NOMO-1 treated with DMSO at 0.1 percent for 48 hours (cell line): ENCODE measurements around the gene CA5A.
"Not testable (repeated sequence)": the region's sequence is repeated elsewhere in the genome, so short reads cannot be mapped to it uniquely, and the experiment has no call there.

Source experiments
- DNase-seq: peaks from one replicate; lab custom pipeline; 2025; ENCODE audit not compliant: unreplicated experiment; lab: John Stamatoyannopoulos, UW

The CA5A gene

DNA sequence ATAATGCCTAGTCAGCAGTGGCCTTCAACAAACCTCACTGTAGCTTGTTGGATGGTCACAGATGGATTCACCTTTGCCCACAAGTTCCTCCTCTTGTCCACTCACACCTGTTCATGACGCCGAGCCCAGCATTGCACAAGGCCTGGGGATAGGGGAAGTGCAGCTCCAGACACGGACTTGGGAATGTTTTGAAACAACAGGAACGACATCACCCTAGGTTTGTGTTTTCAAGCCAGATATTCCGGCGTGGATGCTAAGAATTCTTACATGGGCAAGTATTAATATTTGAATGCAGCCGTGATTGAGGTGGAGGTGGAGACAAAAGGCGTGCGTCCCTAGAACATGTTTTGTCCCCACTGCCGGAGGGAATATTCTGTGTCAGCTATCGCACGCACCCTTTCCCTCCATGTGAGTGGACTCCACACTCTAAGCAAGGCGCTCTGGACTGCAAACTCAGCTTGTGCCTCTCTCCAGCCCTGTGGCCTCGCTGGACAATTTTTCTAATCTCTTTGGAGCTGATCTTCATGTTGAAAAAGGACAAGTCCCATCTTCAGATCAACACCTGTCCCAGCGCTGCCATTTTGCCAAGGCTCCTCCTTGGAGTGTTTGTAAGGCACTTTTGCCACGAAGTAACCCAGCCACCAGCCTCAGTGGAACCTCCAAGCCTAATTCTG is 12.9 kb upstream of the CA5A start:
- no peak for DNase-seq

DNA sequence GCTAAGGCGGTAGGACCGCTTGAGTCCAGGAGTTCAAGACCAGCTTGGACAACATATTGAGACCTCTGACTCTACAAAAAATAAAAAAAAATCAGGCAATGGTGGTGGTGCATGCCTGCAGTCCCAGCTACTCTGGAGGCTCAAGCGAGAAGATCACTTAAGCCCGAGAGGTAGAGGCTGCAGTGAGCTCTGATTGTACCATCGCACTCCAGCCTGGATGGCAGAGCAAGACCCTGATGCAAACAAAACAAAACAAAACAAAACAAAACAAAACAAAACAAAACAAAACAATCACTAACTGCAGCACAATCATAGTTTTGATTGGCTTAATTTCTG is 12.4 kb upstream of the CA5A start:
- no peak for DNase-seq

DNA sequence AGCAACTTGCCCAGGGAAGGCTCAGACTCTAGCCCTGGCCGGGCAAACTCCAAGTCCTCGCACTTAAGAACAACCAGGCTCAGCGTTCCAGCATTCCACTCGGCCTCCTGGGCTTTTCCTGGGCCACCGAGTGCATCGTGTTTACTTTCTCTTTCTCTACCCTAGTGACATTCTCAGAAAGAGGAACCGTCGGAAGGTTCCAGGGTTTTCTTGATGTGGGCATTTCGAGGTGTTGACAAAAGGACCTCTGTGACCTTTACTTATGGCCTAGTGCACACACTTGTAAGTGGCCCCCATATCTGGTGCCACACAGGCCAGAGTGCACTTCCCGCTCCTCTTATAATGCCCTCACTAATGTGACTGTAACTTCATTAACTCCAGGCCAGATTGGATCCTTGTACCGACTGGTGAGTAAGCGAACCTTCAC is 11.8 kb upstream of the CA5A start:
- DNase-seq: peak; percentile 60

DNA sequence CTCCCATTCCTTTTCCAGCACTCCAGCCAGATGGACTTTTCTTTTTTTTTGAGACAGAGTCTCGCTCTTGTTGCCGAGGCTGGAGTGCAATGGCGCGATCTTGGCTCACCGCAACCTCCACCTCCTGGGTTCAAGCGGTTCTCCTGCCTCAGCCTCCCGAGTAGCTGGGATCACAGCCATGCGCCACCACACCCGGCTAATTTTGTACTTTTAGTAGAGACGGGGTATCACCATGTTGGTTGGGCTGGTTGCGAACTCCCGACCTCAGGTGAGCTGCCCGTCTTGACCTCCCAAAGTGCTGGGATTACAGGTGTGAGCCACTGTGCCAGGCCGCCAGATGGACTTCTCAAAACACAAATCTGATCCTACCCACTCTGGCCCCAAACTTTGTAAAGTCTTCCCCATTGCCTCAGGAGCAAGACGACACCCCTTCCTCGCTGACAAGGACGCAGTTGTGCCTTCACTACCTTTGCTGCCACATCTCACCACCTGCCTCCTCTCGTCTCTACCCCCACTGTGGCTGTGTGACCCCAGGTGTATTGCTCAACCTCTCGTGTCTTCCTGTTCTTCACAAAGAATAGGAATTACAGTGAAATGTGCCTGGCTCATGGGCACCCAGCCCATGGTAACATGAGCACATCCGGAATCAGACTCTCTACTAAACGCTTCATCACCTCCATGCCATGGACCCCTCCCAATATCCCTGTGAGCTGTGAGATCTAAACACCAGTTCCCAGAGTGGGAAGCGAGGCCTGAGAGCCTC is 11.2 kb upstream of the CA5A start:
- DNase-seq: no peak

DNA sequence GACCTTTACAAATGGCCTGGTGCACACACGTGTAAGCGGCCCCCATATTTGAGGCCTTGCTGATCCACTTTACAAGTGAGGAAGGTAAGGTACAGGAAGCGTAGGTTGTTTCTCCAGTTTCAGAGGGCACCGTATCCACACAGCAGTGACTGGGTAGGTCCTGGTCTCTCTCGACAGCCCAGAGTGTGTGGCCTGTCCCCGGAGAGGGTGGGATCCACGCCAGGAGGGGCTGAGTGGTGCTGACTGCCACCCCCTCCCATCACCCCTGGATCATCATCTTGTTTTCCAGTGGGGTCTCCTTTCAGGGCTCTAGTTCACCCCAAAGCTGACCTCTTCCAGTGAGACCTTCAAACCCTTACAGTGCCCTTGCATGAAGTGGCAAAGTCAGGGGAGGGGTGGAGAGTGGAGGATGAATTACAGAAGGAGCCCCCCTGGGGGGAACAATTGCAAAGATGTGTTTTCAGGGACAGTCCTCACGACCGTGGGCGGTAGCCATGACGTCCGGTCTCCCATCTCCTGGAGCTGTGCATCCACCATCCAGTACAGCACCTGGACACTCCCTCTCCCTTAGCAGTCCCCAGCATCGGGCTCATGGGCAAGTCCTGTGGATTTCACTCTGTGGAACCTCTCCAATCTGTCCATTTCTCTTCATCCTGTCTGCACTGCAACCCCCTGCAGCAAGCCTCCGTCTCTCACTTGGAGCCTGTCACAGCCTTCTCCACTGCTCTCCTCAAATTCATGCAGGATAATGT is 10.4 kb upstream of the CA5A start:
- no peak for DNase-seq

DNA sequence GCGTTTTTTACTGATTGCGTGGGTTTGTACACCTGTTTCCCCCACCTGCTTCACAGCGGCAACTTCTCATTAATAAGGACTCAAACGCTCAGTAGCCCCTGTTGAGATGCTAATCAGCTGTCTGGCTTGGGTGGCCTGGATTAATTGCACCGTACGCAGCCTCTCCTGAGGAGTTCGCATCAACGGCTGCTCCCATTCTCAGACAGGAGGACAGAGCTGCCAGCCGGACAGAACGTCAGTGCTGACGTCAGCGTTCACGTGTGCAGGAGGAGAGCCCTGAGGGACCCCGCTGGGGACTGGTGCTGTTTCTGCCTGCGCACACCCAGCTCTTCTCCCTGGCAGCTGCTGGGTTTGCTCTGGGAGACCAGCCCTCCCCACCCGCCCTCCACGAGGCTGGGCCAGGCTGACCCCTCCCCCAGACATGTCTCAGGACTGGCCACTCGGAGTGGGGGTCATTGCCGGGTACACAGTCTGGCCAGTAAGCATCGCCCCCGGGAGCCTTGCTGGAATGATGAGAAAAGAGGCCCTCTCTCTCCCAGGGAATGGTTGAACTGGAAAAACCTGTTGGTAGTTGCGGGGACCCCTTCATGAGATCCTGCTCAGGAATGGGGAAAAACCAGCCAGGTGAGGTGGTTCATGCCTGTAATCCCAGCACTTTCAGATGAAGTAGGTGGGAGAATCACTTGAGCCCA is 9.2 kb upstream of the CA5A start:
- DNase-seq: no peak

DNA sequence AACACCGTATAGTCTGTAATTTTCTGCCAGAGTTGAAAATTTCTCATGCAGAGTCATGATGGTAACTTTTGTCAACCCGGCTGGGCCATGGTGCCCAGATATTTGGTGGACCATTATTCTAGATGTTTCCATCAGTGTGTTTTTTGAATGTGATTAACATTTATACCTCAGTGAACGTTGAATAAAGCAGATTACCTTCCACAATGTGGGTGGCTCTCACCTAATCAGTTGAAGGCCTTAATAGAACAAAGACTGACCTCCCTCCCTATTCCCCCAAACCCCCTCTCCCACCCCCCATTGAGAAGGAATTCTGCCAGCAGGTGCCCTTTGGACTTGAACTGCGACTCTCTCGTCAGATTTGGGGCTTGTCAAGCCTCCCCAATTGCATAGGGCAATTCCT is 6.4 kb upstream of the CA5A start:
- DNase-seq: no peak

DNA sequence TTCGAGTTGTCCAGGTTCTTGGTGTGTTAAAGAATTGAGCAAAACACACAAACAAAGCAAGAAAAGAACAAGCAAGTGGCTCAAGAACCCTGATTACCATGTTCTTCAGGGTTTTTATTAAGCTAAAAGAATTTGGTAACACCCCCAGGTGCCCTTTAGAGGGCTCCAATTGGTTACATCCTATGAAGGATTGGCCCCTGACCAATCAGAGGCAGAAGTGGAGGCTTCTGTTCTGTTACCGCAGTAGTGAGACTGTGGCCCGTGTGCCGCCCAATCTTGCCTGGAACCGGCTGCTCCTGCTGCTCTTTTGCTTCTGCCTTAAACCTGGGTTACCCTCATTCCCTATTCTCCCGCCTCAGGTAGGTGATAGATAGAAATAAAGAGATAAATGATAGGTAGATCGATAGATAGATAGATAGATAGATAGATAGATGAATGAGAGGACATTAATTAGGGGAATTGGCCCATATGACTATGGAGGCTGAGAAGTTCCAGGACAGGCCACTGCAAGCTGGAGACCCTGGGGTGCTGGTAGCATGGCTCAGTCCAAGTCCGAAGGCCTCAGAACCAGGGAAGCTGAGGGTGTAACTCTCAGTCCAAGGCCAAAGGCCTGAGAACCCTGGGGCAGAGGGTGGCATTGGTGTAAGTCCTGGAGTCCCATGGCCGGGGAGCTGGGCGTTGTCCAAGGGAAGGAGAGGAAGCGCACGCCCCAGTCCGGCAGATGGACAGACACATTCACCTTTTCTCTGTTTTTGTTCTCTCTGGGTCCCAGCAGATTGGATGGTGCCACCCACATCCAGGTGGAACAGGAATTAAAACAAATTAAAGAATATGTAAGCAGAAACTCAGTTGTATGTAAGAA is 3.5 kb upstream of the CA5A start:
- DNase-seq: no peak

DNA sequence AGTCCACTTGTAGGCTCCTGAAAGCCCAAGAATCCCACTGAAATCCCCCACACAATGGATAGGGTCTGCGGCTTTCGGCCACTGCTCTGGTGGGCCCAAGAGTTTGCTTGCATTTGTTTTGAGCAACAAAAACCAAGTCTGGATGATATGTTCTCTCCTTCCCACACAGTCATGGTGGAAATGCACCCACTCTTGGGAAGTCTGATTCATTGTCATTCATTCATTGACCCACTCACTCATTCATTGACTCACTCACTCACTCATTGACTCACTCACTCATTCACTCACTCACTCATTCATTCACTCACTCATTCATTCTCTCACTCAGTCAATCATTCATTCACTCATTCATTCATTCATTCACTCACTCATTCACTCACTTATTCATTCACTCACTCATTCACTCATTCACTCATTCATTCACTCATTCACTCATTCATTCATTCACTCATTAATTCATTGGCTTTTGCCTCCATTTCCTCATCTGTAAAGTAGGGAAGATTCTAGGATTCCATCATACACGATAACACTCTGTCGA is 2.2 kb upstream of the CA5A start:
- no peak for DNase-seq

DNA sequence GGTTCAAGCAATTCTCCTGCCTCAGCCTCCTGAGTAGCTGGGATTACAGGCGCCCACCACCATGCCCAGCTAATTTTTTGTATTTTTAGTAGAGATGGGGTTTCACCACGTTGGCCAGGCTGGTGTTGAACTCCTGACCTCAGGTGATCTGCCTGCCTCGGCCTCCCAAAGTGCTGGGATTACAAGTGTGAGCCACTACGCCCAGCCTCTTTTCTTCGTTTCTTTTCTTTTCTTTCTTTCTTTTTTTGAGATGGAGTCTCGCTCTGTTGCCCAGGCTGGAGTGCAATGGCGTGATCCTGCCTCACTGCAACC is 858 bp upstream of the CA5A start:
- not testable (repeated sequence) for DNase-seq

DNA sequence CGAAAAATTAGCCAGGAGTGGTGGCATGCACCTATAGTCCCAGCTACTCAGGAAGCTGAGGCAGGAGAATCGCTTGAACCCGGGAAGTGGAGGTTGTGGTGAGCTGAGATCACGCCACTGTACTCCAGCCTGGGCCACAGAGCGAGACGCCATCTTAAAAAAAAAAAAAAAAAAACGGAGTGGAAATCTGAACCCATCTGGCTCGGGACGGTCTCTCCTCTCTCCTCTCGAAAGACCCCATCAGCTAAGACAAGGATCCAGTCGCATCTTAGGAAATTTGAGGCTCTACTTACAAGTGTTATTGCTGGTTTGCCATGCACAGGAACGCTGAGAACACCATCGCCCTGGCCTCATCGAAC is 334 bp downstream of the CA5A start:
- DNase-seq: not testable (repeated sequence)

DNA sequence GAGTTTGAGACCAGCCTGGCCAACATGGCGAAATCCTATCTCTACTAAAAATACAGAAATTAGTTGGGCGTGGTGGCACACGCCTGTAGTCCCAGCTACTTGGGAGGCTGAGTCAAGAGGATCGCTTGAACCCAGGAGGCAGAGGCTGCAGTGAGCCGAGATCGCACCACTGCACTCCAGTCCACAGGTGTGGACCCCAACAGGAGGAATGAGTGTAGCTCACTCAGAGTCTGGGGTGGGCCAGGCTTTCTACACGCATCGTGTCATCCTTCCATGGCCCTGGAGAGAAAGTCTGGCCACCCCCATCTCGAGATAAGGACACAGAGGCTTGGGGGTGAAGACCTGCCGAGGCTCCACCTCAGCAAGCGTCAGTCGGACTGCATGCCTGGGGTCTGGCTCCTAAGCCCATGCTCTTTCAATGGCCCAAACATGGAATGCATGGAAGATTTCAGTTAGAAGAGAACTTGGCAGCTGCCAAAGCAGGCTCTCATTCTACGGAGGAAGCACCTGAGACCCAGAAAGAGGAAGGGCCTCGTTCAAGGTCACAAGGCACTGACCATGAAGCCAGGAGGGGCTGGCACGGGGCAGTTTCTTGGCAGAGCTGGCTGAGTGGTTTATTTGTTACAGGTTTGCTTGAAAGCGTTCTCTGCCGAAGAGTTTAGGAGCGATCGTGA is 1.4 kb downstream of the CA5A start:
- not testable (repeated sequence) for DNase-seq

DNA sequence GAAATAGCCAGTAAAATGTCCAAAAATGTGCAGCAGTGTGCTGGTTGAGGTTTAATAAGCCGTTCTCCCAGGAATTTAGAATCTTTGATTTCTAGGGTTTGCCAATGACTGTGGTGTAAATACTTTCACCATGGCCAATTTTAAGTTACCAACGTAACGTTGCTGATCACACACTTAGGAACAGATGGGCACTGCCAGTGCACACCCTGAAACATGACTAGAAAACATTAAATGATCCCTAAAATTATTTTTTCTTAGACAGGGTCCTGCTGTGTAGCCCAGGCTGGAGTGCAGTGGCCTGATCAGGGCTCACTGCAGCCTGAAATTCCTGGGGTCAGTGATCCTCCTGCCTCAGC is 3.2 kb downstream of the CA5A start:
- DNase-seq: no peak

DNA sequence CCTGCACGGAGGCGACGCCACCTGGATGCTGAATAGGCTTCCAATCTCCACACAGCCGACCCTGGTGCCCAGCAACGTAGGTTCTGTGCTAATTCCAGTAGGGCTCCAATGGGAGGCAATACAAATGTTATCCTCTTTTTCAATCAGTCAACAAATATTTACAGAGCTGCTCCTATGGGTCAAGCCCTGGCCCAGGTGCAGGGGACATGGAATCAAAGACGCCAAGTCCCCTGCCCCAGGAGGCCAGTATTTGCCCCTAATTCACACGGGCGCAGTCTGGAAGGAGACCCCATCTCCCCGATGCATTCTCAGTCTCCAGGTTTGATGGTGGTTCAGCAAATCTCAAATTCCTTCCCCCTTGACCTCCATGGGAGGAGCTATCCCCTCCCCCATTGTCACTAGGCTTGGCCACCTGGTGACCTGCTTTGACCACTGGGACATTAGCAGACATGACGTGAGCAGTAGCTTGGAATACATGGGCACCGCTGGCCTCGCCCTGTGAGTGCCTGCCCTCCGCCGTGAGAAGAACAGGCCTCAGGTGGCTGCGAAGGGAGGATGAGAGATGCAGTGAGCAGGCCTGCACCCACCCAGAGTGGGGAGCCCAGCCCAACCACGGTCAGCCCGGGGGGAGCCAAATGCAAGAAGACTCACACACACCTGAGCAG is 3.7 kb downstream of the CA5A start:
- not testable (repeated sequence) for DNase-seq

DNA sequence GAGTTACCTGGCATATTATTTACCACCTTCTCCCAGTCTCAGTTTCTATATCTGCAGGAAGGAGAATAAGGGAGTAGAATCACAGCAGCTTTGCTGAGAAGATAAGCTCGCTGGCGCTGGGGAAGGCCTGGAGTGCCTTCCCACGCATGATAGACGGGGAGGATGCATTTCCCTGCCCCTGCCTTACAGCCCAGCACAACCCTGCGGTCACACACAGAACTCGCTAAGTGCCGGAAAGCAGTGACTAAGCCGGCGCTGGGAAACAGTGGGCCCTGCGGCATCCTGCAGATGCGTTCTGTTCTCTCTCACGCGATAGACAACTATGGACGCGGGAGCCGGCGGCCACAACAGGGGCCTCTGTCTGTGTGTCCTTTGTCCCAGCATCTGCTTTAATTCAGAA is 4.8 kb downstream of the CA5A start:
- DNase-seq: peak; percentile 24

DNA sequence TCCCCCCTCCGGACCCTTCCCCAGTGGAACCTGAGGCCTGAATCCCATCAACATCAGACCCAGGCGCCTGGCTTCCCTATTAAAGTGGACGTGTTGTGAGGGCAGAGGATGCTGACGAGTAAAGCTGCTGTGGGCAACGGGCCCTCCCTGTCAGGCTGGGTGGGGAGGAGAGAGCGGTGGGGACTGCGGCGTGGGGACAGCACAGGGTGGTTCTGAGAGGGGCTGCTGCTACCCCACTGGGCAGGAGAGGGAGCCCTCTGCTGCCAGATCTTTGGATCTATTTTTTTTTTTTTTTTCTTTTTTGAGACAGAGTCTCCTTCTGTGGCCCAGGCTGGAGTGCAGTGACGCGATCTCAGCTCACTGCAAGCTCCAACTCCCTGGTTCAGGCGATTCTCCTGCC is 5.9 kb downstream of the CA5A start:
- no peak for DNase-seq

DNA sequence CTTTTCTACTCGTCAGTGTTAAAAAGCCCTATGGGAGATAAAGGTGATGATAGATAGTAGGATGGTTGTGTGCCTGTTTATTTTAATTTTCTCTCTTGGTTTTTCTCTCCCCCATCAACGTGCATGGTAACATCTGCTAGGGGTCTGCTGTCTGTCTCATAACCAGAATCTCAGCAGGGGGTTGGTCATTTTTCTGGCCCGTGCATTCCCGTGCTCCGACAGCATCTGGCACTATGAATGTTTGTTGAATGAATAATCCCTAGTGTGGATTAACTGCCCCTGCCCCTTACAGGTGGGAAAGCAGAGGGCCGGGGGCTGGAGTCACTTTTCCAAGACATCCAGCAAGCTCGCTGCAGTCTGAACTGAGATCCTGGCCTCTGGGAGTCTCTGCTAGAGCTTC is 6.3 kb downstream of the CA5A start:
- no peak for DNase-seq

DNA sequence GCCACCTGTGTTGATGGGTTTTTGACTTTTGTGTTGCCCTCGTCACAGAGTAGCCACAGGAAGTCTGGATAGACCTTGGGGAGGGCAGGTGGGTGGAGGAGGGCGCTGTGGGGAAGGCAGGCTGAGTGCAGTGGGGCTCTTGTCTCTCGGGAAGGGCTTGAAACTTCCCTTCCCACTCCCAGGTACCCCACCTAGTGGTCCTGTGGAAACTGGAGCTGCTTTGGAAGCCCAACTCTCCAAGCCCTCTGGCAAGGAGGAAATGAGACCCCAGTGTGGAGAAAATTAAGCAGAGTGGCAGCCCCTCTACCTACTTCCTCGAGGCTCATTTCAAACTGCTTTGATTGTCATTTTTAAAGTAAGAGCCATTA is 9.2 kb downstream of the CA5A start:
- DNase-seq: no peak

DNA sequence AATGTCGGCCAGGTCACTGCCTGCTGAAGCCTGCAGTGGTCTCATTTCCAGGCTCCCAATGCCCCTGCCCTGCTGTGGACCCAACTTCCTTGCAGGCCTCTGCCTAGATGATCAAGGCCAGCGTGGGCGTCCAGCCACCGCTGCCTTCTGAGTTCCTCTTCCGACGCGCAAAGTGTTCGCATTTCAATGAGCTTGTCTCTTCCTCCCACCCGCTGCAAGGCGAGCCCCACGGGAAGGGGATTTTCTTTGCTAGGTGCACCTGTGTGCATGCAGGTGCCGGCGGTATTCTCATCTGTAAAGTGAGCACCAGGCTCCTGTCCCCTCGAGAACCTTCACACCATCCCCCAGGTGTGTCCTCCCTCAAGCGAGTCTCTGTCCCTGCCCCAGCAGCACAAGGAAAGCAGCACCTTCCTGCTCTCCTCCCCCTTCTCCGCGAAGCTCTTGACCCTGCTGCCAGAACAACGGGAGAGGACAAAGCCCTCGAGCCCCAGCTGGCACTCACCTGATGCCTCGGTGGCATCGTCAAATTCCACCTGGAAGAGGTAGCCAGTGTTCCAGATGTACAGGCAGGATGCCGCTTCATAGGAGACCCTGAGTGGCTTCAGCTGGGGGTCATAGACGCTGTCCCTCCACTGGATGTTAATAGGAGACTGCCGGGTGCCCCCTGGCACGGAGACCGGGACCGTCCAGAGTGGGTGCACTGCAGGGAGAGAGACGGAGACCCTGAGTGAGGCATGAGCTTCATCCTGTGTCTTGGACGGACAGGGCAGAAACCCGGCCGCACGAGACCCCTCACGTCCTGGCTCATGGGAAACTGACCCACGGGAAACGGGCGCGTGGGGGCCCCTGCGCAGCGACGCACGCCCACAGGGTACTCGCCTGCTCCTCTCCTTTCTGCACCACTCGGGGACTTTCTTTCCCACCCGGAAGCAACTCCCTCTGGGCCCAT is 9.8 kb downstream of the CA5A start:
- DNase-seq: no peak
